Thyroid gland (tissue), 4 donors: ENCODE data around the gene MAP6D1.
"Not testable (repeated sequence)": the region's sequence is repeated elsewhere in the genome, so short reads cannot be mapped to it uniquely, and the experiment has no call there.

Experiments
- POLR2A ChIP-seq, 2 donors: fragments of 450-650 bp; IDR thresholded peaks; one replicate each; pipeline ENCODE4 v1.6.1; 2017; ENCODE audit warnings: antibody characterized with exemption in 2 of 2, mild to moderate bottlenecking in 2 of 2, moderate library complexity in 1 of 2
- TF ChIP-seq, protein P1 (sequence below), 6 experiments: fragments of 200-600 bp in 3 of 6; fragments of 450-650 bp in 3 of 6; sonication (generic) in 3 of 6; IDR thresholded peaks; one replicate each; pipeline ENCODE4 v1.5.1; 2016 to 2019; ENCODE audit warnings: antibody characterized with exemption in 6 of 6, mild to moderate bottlenecking in 2 of 6, inconsistent platforms in 1 of 6, moderate library complexity in 1 of 6

- TF ChIP-seq, protein P1, sequence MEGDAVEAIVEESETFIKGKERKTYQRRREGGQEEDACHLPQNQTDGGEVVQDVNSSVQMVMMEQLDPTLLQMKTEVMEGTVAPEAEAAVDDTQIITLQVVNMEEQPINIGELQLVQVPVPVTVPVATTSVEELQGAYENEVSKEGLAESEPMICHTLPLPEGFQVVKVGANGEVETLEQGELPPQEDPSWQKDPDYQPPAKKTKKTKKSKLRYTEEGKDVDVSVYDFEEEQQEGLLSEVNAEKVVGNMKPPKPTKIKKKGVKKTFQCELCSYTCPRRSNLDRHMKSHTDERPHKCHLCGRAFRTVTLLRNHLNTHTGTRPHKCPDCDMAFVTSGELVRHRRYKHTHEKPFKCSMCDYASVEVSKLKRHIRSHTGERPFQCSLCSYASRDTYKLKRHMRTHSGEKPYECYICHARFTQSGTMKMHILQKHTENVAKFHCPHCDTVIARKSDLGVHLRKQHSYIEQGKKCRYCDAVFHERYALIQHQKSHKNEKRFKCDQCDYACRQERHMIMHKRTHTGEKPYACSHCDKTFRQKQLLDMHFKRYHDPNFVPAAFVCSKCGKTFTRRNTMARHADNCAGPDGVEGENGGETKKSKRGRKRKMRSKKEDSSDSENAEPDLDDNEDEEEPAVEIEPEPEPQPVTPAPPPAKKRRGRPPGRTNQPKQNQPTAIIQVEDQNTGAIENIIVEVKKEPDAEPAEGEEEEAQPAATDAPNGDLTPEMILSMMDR (IDR thresholded peaks at IDR 0.05): not testable (repeated sequence)
- TF ChIP-seq POLR2A (IDR thresholded peaks at IDR 0.05): not testable (repeated sequence)
Observed at GRCh38 chr3:183776451-183776850, 48.9 kb downstream of the MAP6D1 start.
